GM18951 (cell line): Measurements from ENCODE around the gene VRK2.

Experiments used
- POLR2A ChIP-seq: IDR thresholded peaks from 4 replicates; pipeline ENCODE4 v1.6.1; 2011; ENCODE audit warnings: mild to moderate bottlenecking; ENCODE audit not compliant: insufficient read length, insufficient read depth; ENCODE audit errors: extremely low read depth
- in situ Hi-C: fragments of 300-500 bp; cut with MboI; formaldehyde crosslinking; loops from one replicate; pipeline ENCODE4 v1.12.0; 2022; ENCODE audit warnings: low sequenced_read_pairs, mixed read lengths, inconsistent platforms; ENCODE audit not compliant: unreplicated experiment

Gene VRK2

DNA sequence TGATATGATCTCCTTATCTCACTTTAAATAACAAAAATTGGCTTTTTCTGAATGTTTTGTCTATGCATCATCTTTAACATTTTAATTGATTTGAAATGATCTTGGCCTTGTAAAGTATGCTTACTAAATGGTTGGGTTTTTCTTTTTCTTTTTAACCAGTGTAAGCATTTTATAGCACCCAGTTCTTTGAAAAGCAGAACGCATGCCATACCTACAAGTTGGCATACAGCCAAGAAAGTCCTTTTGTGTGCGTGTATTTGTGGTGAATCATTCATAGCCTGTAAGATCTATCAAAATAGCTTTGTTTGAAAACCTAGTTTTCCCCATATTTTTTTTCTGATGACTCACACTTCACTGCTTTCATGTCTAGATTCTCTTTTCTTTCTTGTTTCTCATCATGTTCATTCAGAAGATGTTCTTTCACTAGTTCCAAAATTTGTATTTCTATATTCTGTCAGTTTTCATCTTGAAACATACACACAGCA is 4.1 kb upstream of the VRK2 start:
- TF ChIP-seq POLR2A = no peak
- in situ Hi-C loops = no loop called here

DNA sequence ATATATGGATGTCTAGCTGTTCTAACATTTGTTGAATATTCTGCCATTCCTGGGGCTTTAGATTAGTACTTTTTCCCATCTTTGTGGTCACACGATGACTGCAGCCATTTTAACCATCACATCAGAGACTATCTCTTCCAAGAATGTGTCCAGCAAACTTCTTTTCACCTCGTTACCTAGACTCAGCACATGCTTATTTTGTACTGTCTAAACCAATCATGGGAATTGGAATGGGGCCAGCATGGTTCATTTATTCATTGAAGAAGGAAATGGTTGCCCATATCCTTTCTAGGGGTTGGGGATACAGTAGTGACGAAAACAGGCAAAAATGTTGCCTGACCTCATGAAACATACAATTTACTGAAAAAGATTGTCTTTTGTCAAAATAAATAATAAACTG is 2.5 kb upstream of the VRK2 start:
- in situ Hi-C loops = no loop called here
- TF ChIP-seq POLR2A = no peak

DNA sequence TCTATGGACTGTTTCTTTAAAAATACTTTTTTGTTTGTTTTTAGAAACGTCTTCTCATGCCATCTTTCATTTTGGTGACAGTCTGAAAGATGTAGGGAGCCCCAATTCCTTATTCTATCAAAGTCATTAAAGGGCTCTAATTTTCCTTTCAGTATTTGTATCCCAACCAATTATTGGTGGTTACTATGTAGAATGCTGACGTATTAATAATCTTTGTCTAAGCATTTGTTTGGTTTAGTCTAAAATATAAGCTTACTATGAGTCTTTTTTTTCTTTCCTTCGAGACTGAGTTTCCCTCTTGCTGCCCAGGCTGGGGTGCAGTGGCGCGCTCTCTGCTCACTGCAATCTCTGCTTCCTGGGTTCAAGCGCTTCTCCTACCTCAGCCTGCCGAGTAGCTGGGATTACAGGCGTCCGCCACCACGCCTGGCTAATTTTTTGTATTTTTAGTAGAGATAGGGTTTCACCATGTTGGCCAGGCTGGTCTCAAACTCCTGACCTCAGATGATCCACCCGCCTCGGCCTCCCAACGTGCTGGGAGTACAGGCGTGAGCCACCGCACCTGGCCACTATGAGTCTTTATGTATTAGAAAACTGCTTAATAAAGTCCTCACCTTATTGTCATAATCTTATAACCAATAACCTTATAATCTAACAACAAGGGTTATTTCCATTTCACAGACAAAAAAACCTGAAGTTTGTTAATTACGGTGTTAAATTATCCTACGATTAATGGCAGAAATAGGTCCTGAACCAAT is 849 bp upstream of the VRK2 start:
- no peak for TF ChIP-seq POLR2A
- in situ Hi-C loops = no loop called here

DNA sequence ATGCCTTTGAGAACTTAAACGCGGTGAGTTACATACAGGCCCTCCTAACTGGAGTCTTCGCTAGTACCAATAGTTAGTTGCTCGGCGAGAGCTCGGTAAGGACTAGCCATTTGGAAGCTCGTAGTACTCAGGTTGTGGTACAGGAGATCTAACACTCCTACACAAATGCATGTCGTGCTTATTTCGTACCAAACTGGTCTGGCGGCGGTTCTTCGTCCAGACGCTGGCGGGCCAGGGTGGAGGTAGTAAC is 346 bp upstream of the VRK2 start:
- TF ChIP-seq POLR2A = no peak
- in situ Hi-C loops = no loop called here

DNA sequence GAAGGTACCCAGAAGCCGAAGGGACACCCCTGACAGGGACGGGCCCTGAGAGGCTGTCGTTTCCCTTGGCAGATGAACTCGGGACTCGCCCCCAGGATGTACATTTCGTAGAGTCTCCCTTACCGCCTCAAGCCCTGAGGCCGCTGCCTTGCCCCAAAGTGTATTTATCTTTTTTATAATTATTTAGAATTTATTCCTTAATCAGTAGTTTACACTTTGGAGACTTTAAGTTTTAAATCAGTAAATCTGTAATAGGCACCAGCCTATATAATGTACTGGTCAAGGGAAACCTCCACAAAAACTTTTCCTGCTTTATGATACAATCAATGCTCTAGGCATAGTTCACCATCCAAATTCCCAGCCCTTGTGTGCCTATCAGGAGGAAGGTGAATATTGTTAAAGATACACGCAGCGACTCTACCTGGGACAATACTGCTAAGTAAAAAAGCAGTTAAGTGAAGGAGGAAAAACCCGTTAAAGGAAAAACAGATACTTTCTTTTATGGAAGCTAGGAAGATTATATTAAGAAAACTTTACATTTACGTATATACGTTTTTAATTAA is 848 bp downstream of the VRK2 start:
- no peak for TF ChIP-seq POLR2A
- in situ Hi-C loops = no loop called here

DNA sequence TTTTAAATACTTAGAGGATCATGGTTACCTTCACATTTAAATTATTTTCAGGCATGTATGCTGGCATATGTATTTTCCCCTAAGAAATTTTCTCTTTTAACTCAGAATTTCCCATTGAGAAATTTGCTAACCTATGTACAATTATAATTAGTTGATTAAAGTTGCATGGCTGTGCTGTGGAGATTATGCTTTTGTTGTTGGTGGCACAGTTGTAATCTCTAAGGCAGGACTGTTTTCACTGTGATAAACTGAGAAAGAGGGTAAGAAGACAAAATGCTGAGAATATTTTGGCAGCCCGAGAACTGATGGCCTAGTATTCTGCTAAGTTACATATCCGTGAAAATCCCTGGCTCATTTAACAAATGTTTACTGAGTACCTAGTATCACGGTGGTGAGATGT is 1.4 kb downstream of the VRK2 start:
- TF ChIP-seq POLR2A = no peak
- in situ Hi-C loops = no loop called here

DNA sequence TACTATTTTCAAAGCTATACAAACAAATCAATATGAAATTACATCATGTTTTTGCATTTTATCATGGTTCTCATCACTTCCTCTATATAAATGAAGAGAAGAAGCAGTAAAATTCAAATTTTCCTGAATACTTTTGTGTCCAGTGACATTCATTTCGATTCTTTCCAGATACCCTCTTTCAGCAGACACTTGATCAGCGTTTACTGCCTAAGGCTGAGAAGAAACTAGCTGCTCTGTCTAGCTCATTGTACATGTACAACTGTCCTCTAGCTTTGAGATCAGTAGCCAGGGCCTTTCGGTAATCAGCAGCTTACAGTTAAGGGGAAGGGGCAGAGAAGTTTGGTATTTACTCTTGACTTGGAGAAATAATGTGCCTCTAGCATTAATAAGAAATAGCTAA is 4.8 kb downstream of the VRK2 start:
- in situ Hi-C loops = no loop called here
- TF ChIP-seq POLR2A = no peak

DNA sequence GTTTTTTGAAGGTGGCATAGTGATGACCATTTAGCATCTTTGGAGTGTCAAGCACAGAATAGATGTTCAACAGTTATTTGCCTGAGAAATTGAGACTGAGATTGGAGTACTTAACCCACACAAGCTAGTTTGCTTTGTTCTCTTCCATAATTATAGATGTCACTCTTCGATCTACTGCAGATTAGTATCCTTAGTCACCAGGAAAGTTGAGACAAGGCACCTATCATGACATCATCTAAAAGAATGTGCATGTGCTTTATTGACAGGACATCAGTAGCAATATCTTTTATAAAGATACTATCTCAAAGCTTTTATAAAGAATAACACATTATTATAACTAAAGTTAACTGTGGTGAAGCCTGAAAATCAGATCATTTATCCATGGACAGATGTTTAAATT is 6.4 kb downstream of the VRK2 start:
- TF ChIP-seq POLR2A = no peak
- in situ Hi-C loops = no loop called here

DNA sequence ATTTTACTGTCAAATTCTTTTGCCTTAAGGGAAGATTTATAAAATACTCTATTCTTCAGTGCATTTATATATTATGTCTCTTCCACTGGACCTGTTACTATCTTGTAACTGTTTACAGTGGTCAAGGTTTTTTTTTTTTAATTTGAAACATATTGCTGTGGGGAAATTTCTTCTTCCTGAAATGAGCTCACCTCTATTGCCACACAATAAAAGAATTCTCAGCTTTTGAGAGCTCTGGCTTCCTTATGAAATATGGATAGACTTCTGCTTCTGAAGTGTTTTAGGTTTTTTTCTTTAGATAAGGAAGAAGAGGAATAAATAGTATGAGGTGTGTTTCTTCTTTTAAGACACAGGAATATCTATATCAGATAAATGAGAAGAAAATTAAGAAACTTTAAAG is 7.7 kb downstream of the VRK2 start:
- in situ Hi-C loops = no loop called here
- no peak for TF ChIP-seq POLR2A

DNA sequence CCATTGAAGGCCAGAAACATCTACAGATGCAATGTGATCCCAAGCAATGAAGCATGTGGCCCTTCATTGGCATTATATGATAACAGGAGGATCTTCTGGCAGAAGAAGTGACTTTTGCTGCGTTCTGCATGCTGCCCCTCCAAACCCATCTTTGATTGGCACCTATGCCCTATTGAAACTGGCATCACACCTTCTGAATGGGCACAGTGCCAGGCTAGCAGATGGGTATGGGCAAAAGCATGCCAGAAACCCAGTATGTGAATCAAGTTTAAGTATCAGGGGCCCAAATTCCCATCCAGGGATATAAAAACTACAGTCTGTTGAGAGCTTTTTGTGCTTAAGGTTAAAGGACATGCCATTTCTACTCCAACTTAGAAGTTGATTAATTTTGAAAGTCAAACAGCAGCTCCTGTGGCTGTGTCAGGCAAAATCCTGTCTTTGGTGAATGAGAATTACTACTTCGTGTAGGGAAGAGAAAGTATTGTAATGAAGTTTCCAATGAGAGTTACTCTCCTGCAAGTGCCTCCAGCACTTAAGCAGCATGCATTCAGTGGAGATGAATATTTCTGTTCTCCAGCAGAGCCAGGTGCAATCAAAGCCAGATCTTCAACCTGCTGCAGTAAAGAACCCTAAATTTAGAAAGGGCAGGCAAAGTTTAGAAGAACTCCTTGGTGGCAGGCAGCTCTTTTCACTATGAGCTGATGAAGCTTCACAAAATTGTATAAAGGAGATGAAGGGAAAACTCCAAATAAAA is 8.6 kb downstream of the VRK2 start:
- TF ChIP-seq POLR2A = no peak
- in situ Hi-C loops = no loop called here

DNA sequence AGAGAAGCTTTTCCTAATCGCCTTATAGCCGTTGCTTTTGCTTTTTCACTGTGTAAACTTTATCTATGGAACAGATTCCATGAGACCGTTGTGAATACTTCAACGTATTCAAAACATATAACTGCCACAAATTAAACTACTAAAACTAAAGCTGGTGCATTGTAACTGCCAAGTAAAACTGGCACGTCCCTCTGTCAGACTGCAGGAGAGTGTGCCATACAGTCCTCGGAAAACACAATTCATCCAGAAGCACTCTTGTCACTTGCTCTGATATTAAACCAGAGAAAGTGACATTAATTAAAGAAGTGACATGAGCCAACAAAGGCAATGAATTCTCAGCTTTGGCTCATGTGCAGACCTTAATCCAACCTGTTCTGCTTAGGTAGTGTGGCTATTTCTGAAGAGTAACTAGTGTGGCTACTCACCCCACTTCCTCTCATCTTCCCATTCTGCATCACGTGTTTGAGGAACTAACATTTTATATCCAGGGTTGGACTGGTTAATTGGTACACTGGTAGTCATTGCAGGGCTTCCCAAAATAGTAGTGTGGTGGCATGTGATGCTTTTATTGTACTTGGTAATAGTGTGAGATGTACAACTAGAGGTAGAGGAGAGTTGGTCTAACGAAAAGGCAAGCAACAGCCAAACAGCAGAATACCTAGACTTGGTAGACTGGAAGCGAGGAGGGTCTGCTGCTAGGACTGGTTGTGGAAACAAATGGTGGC is 9.7 kb downstream of the VRK2 start:
- in situ Hi-C loops = no loop called here
- no peak for TF ChIP-seq POLR2A

DNA sequence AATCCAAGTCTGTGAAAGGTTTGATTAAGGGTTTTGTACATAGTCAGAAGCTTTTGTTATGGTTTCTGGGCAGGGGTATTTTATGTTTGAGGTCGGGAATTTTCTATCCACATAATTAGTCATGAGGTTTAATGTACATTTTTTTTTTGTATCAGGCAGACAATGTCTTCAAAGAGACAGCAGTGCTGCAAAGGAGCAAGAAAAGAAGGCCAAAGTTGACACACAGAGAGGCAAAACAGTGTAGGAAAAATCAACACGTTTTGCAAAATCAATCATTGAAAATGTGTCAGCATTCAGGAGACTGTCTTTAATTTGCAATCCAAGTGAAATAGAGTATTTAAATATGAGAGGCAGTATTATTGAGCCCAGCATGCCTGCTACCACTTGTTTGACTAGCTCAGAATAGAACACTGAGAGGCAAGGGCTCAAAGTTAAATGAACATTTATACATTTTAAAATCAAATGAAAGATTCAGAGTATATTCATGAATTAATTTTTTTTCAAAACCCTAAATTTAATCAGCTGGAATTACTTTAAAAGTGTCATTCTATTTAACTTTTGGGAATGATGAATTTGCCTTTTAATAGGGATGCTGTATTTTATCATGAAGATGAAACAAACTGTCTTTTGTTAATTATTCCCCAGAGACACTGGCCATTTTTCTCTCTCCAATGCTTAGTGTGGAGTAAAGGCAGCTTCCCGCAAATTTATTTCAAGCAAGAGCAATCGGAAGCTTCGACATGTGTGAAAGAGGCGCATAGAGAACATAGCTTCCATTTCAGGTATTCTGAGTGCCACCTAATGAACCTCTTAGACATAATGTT is 11.3 kb downstream of the VRK2 start:
- in situ Hi-C loops = no loop called here
- no peak for TF ChIP-seq POLR2A

DNA sequence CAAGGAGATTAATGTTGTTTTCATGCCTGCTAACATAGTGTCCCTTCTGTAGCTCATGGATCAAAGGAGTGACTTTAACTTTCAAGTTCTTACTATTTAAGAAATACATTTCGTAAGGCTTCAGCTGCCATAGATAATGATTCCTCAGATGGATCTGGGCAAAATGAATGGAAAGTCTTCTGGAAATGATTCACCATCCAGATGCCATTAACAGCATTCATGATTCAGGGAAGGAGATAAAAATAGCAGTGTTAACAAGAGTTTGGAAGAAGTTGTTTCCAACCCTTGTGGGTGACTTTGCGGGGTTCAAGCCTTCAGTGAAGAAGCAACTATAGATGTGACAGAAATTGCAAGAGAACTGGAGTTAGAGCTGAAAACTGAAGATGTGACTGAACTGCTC is 17.0 kb downstream of the VRK2 start:
- in situ Hi-C loops = no loop called here
- TF ChIP-seq POLR2A = no peak
